ENCODE data around the gene KCNH2. TPM values are rescaled to one million over a fixed set of nuclear protein-coding genes. Genes with fewer than 3 reads are reported as not detected.

Gene KCNH2
- total RNA-seq, 3 donors from 2014 or later (not counting 1 experiment from before 2014, with no cell fraction given): 0.39 to 0.60 TPM; not detected in 1

- Histone ChIP-seq H3K4me1 (ENCODE audit: control insufficient read depth, insufficient read depth, low read length) (peaks cover 23% of the 10 kb centered on the region), H3K27me3 (ENCODE audit: control insufficient read depth, insufficient read depth, low read length) (peaks cover 19% of the 10 kb centered on the region), H3K9me3 (ENCODE audit: control insufficient read depth, insufficient read depth, low read length) (no peaks in the 10 kb centered on the region), H3K27ac (ENCODE audit: low read length) (no peak overlapping the region), H3K36me3 (ENCODE audit: control insufficient read depth, insufficient read depth, low read length) (no peaks in the 10 kb centered on the region), H3K4me3 (ENCODE audit: low read length) (no peak overlapping the region)
- no peak for TF ChIP-seq CTCF (IDR thresholded peaks at IDR 0.05)
- no peak for DNase-seq
- ATAC-seq: no peak
- intact Hi-C loops (cut with micrococcal nuclease): no loop called here
- Mint-ChIP-seq H3K4me1 (peaks cover 27 to 37% of the 10 kb centered on the region in 2 donors), H3K36me3 (no peaks in the 10 kb centered on the region), H3K27me3 (ENCODE audit: low read depth in 2 of 2) (peaks cover 0 to 43% of the 10 kb centered on the region in 2 donors), H3K4me3 (no peak overlapping the region), H3K27ac (no peak overlapping the region), H3K9me3 (no peaks in the 10 kb centered on the region)
- 79% methylated on average over 4 of the region's 7 CpGs for WGBS (ENCODE audit: insufficient coverage)
Observed at GRCh38 chr7:151020231-151020630, 42.1 kb upstream of the KCNH2 start.

- intact Hi-C loops (cut with micrococcal nuclease): loop anchor here (5.0 to 10.0 kb wide), 2 partner anchors 57 to 354 kb away; no protein-coding TSS in a partner anchor
- H3K9me3 Mint-ChIP-seq: no peaks in the 10 kb centered on the region
- WGBS (ENCODE audit: insufficient coverage): 23% methylated on average over 20 of the region's 20 CpGs
- H3K4me1 ChIP-seq (ENCODE audit: control insufficient read depth, insufficient read depth, low read length): peaks cover 35% of the 10 kb centered on the region
- TF ChIP-seq CTCF (IDR thresholded peaks at IDR 0.05): no peak
- no peaks in the 10 kb centered on the region for H3K36me3 ChIP-seq (ENCODE audit: control insufficient read depth, insufficient read depth, low read length)
- peak overlapping the region in 1 of 2 donors; percentile 77 for H3K27ac Mint-ChIP-seq
- ATAC-seq: no peak
- H3K27ac ChIP-seq (ENCODE audit: low read length): no peak overlapping the region
- peak overlapping the region; percentile 87 for H3K4me3 Mint-ChIP-seq
- no peak overlapping the region for H3K4me3 ChIP-seq (ENCODE audit: low read length)
- H3K36me3 Mint-ChIP-seq: no peaks in the 10 kb centered on the region
- H3K4me1 Mint-ChIP-seq: peaks cover 36 to 48% of the 10 kb centered on the region in 2 donors
- peaks cover 19% of the 10 kb centered on the region for H3K27me3 ChIP-seq (ENCODE audit: control insufficient read depth, insufficient read depth, low read length)
- H3K9me3 ChIP-seq (ENCODE audit: control insufficient read depth, insufficient read depth, low read length): no peaks in the 10 kb centered on the region
- peaks cover 0 to 43% of the 10 kb centered on the region in 2 donors for H3K27me3 Mint-ChIP-seq (ENCODE audit: low read depth in 2 of 2)
- no peak for DNase-seq
Observed at GRCh38 chr7:151019130-151019447, 41.0 kb upstream of the KCNH2 start.

- intact Hi-C loops (cut with micrococcal nuclease): loop anchor here (5.0 to 10.0 kb wide), 2 partner anchors 56 to 354 kb away; no protein-coding TSS in a partner anchor
- Histone ChIP-seq H3K4me1 (ENCODE audit: control insufficient read depth, insufficient read depth, low read length) (peaks cover 40% of the 10 kb centered on the region), H3K36me3 (ENCODE audit: control insufficient read depth, insufficient read depth, low read length) (no peaks in the 10 kb centered on the region), H3K27ac (ENCODE audit: low read length) (no peak overlapping the region), H3K4me3 (ENCODE audit: low read length) (peak overlapping the region; percentile 23), H3K27me3 (ENCODE audit: control insufficient read depth, insufficient read depth, low read length) (peaks cover 19% of the 10 kb centered on the region), H3K9me3 (ENCODE audit: control insufficient read depth, insufficient read depth, low read length) (no peaks in the 10 kb centered on the region)
- TF ChIP-seq CTCF (IDR thresholded peaks at IDR 0.05): peak; percentile 52
- Mint-ChIP-seq H3K27ac (peak overlapping the region in 1 of 2 donors; percentile 77), H3K4me1 (peaks cover 38 to 53% of the 10 kb centered on the region in 2 donors), H3K36me3 (no peaks in the 10 kb centered on the region), H3K9me3 (no peaks in the 10 kb centered on the region), H3K27me3 (ENCODE audit: low read depth in 2 of 2) (peaks cover 0 to 43% of the 10 kb centered on the region in 2 donors), H3K4me3 (peak overlapping the region; percentile 87)
- DNase-seq: peak in 1 of 2 donors; percentile 74
- peak; percentile 30 to 53 (median 41) for ATAC-seq
- 2% methylated on average over 78 of the region's 82 CpGs for WGBS (ENCODE audit: insufficient coverage)
Observed at GRCh38 chr7:151018421-151019129, 40.5 kb upstream of the KCNH2 start.

Data from natural killer cell (primary cell).